ENCODE measurements around the gene DMRT1.

The DMRT1 gene

GRCh38 chr9:841371-842209 lies at the start of gene DMRT1:
Gene DMRT1, plus strand, starts transcription at chr9:841697. Its CDS starts 142 bp downstream, at chr9:841839.
- Histone ChIP-seq H3K4me1 (ENCODE audit: control insufficient read depth in 2 of 2, insufficient read depth in 2 of 2, low read length in 2 of 2) (no peaks in the 10 kb centered on the region), H3K4me3 (ENCODE audit: low read length in 2 of 2) (no peak within 1 kb of the TSS), H3K27ac (ENCODE audit: low read depth in 2 of 2, low read length in 2 of 2) (no peak within 1 kb of the TSS), H3K9me3 (ENCODE audit: control insufficient read depth in 2 of 2, low read length in 2 of 2) (no peaks in the 10 kb centered on the region), H3K27me3 (ENCODE audit: control insufficient read depth in 2 of 2, insufficient read depth in 2 of 2, low read length in 2 of 2) (peaks cover 13 to 27% of the 10 kb centered on the region in 2 donors), H3K36me3 (ENCODE audit: control insufficient read depth in 2 of 2, insufficient read depth in 2 of 2, low read length in 2 of 2) (no peaks in the 10 kb centered on the region), H3K9ac (ENCODE audit: low read depth in 1 of 2, low read length in 2 of 2) (no peak within 1 kb of the TSS)

- Histone ChIP-seq H3K9ac (ENCODE audit: low read depth in 1 of 2, low read length in 2 of 2) (no peak overlapping the region), H3K9me3 (ENCODE audit: control insufficient read depth in 2 of 2, low read length in 2 of 2) (no peaks in the 10 kb centered on the region), H3K36me3 (ENCODE audit: control insufficient read depth in 2 of 2, insufficient read depth in 2 of 2, low read length in 2 of 2) (no peaks in the 10 kb centered on the region), H3K27ac (ENCODE audit: low read depth in 2 of 2, low read length in 2 of 2) (no peak overlapping the region), H3K27me3 (ENCODE audit: control insufficient read depth in 2 of 2, insufficient read depth in 2 of 2, low read length in 2 of 2) (no peaks in the 10 kb centered on the region), H3K4me1 (ENCODE audit: control insufficient read depth in 2 of 2, insufficient read depth in 2 of 2, low read length in 2 of 2) (no peaks in the 10 kb centered on the region), H3K4me3 (ENCODE audit: low read length in 2 of 2) (no peak overlapping the region)
Observed at GRCh38 chr9:792331-793260, 48.9 kb upstream of the DMRT1 start.

- Histone ChIP-seq H3K4me3 (ENCODE audit: low read length in 2 of 2) (no peak overlapping the region), H3K27ac (ENCODE audit: low read depth in 2 of 2, low read length in 2 of 2) (no peak overlapping the region), H3K36me3 (ENCODE audit: control insufficient read depth in 2 of 2, insufficient read depth in 2 of 2, low read length in 2 of 2) (no peaks in the 10 kb centered on the region), H3K9me3 (ENCODE audit: control insufficient read depth in 2 of 2, low read length in 2 of 2) (no peaks in the 10 kb centered on the region), H3K27me3 (ENCODE audit: control insufficient read depth in 2 of 2, insufficient read depth in 2 of 2, low read length in 2 of 2) (no peaks in the 10 kb centered on the region), H3K4me1 (ENCODE audit: control insufficient read depth in 2 of 2, insufficient read depth in 2 of 2, low read length in 2 of 2) (no peaks in the 10 kb centered on the region), H3K9ac (ENCODE audit: low read depth in 1 of 2, low read length in 2 of 2) (no peak overlapping the region)
Observed at GRCh38 chr9:794386-794785, 47.1 kb upstream of the DMRT1 start.

GRCh38 chr9:795869-796268 lies 45.6 kb upstream of the DMRT1 start:
- Histone ChIP-seq H3K4me3 (ENCODE audit: low read length in 2 of 2) (no peak overlapping the region), H3K4me1 (ENCODE audit: control insufficient read depth in 2 of 2, insufficient read depth in 2 of 2, low read length in 2 of 2) (no peaks in the 10 kb centered on the region), H3K9ac (ENCODE audit: low read depth in 1 of 2, low read length in 2 of 2) (no peak overlapping the region), H3K36me3 (ENCODE audit: control insufficient read depth in 2 of 2, insufficient read depth in 2 of 2, low read length in 2 of 2) (no peaks in the 10 kb centered on the region), H3K9me3 (ENCODE audit: control insufficient read depth in 2 of 2, low read length in 2 of 2) (no peaks in the 10 kb centered on the region), H3K27ac (ENCODE audit: low read depth in 2 of 2, low read length in 2 of 2) (no peak overlapping the region), H3K27me3 (ENCODE audit: control insufficient read depth in 2 of 2, insufficient read depth in 2 of 2, low read length in 2 of 2) (no peaks in the 10 kb centered on the region)

GRCh38 chr9:800591-801150 lies 40.8 kb upstream of the DMRT1 start:
- no peak overlapping the region for H3K4me3 ChIP-seq (ENCODE audit: low read length in 2 of 2)
- no peaks in the 10 kb centered on the region for H3K4me1 ChIP-seq (ENCODE audit: control insufficient read depth in 2 of 2, insufficient read depth in 2 of 2, low read length in 2 of 2)
- no peaks in the 10 kb centered on the region for H3K9me3 ChIP-seq (ENCODE audit: control insufficient read depth in 2 of 2, low read length in 2 of 2)
- no peaks in the 10 kb centered on the region for H3K36me3 ChIP-seq (ENCODE audit: control insufficient read depth in 2 of 2, insufficient read depth in 2 of 2, low read length in 2 of 2)
- no peak overlapping the region for H3K27ac ChIP-seq (ENCODE audit: low read depth in 2 of 2, low read length in 2 of 2)
- H3K27me3 ChIP-seq (ENCODE audit: control insufficient read depth in 2 of 2, insufficient read depth in 2 of 2, low read length in 2 of 2) = no peaks in the 10 kb centered on the region
- no peak overlapping the region for H3K9ac ChIP-seq (ENCODE audit: low read depth in 1 of 2, low read length in 2 of 2)

GRCh38 chr9:801399-802071 lies 40.0 kb upstream of the DMRT1 start:
- Histone ChIP-seq H3K27ac (ENCODE audit: low read depth in 2 of 2, low read length in 2 of 2) (no peak overlapping the region), H3K36me3 (ENCODE audit: control insufficient read depth in 2 of 2, insufficient read depth in 2 of 2, low read length in 2 of 2) (no peaks in the 10 kb centered on the region), H3K4me1 (ENCODE audit: control insufficient read depth in 2 of 2, insufficient read depth in 2 of 2, low read length in 2 of 2) (no peaks in the 10 kb centered on the region)

GRCh38 chr9:804026-804425 lies 37.5 kb upstream of the DMRT1 start:
- Histone ChIP-seq H3K9ac (ENCODE audit: low read depth in 1 of 2, low read length in 2 of 2) (no peak overlapping the region), H3K9me3 (ENCODE audit: control insufficient read depth in 2 of 2, low read length in 2 of 2) (no peaks in the 10 kb centered on the region), H3K4me1 (ENCODE audit: control insufficient read depth in 2 of 2, insufficient read depth in 2 of 2, low read length in 2 of 2) (no peaks in the 10 kb centered on the region), H3K36me3 (ENCODE audit: control insufficient read depth in 2 of 2, insufficient read depth in 2 of 2, low read length in 2 of 2) (no peaks in the 10 kb centered on the region), H3K27ac (ENCODE audit: low read depth in 2 of 2, low read length in 2 of 2) (no peak overlapping the region), H3K27me3 (ENCODE audit: control insufficient read depth in 2 of 2, insufficient read depth in 2 of 2, low read length in 2 of 2) (no peaks in the 10 kb centered on the region), H3K4me3 (ENCODE audit: low read length in 2 of 2) (no peak overlapping the region)

More at GRCh38 chr9:801399-802071, 40.0 kb upstream of the DMRT1 start:
- no peak overlapping the region for H3K9ac ChIP-seq (ENCODE audit: low read depth in 1 of 2, low read length in 2 of 2)
- H3K27me3 ChIP-seq (ENCODE audit: control insufficient read depth in 2 of 2, insufficient read depth in 2 of 2, low read length in 2 of 2) = no peaks in the 10 kb centered on the region
- no peaks in the 10 kb centered on the region for H3K9me3 ChIP-seq (ENCODE audit: control insufficient read depth in 2 of 2, low read length in 2 of 2)
- H3K4me3 ChIP-seq (ENCODE audit: low read length in 2 of 2) = no peak overlapping the region

GRCh38 chr9:805151-805550 lies 36.3 kb upstream of the DMRT1 start:
- no peak overlapping the region for H3K4me3 ChIP-seq (ENCODE audit: low read length in 2 of 2)
- H3K9ac ChIP-seq (ENCODE audit: low read depth in 1 of 2, low read length in 2 of 2) = no peak overlapping the region
- H3K9me3 ChIP-seq (ENCODE audit: control insufficient read depth in 2 of 2, low read length in 2 of 2) = no peaks in the 10 kb centered on the region
- no peaks in the 10 kb centered on the region for H3K4me1 ChIP-seq (ENCODE audit: control insufficient read depth in 2 of 2, insufficient read depth in 2 of 2, low read length in 2 of 2)
- H3K36me3 ChIP-seq (ENCODE audit: control insufficient read depth in 2 of 2, insufficient read depth in 2 of 2, low read length in 2 of 2) = no peaks in the 10 kb centered on the region
- no peaks in the 10 kb centered on the region for H3K27me3 ChIP-seq (ENCODE audit: control insufficient read depth in 2 of 2, insufficient read depth in 2 of 2, low read length in 2 of 2)
- no peak overlapping the region for H3K27ac ChIP-seq (ENCODE audit: low read depth in 2 of 2, low read length in 2 of 2)

GRCh38 chr9:806285-807156 lies 35.0 kb upstream of the DMRT1 start:
- Histone ChIP-seq H3K9me3 (ENCODE audit: control insufficient read depth in 2 of 2, low read length in 2 of 2) (no peaks in the 10 kb centered on the region), H3K4me3 (ENCODE audit: low read length in 2 of 2) (no peak overlapping the region), H3K27ac (ENCODE audit: low read depth in 2 of 2, low read length in 2 of 2) (no peak overlapping the region), H3K4me1 (ENCODE audit: control insufficient read depth in 2 of 2, insufficient read depth in 2 of 2, low read length in 2 of 2) (no peaks in the 10 kb centered on the region), H3K27me3 (ENCODE audit: control insufficient read depth in 2 of 2, insufficient read depth in 2 of 2, low read length in 2 of 2) (no peaks in the 10 kb centered on the region), H3K36me3 (ENCODE audit: control insufficient read depth in 2 of 2, insufficient read depth in 2 of 2, low read length in 2 of 2) (no peaks in the 10 kb centered on the region), H3K9ac (ENCODE audit: low read depth in 1 of 2, low read length in 2 of 2) (no peak overlapping the region)
